Measurements from ENCODE around the gene RAD51C. TPM values are rescaled to one million over a fixed set of nuclear protein-coding genes. Genes with fewer than 3 reads are reported as not detected.
"Not testable (repeated sequence)": the region's sequence is repeated elsewhere in the genome, so short reads cannot be mapped to it uniquely, and the experiment has no call there.

RAD51C gene
- total and polyA plus RNA-seq, 5 donors: 30.4 to 41.6 (median 36.0) TPM

DNA sequence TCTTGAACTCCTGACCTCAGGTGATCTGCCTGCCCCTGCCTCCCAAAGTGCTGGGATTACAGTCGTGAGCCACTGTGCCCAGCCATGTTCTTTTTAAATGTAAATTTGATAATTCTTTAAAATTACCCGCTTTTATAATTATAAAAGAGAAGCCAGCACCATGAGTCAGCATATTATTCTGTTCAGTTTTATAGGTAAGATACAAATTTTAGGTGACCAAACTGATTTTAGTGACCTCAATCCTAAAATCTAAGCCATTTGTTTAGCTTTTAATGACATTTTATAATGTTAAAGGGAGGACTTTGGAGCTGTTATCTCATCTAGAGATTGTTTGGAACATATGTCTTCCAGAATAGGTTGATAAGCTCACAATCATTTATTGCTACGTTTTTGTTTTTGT lies 42.4 kb downstream of the RAD51C start:
- ATAC-seq: no peak
- Histone ChIP-seq H3K4me1 (ENCODE audit: control insufficient read depth, insufficient read depth, low read length) (no peaks in the 10 kb centered on the region), H3K4me3 (ENCODE audit: low read length) (no peak overlapping the region), H3K27ac (ENCODE audit: low read length) (no peak overlapping the region), H3K27me3 (ENCODE audit: control insufficient read depth, insufficient read depth) (no peaks in the 10 kb centered on the region), H3K9me3 (ENCODE audit: control insufficient read depth, low read length) (no peaks in the 10 kb centered on the region)
- intact Hi-C loops (cut with DNase I): no loop called here
- WGBS: 74% methylated on average over 3 of the region's 3 CpGs
- DNase-seq: no peak

DNA sequence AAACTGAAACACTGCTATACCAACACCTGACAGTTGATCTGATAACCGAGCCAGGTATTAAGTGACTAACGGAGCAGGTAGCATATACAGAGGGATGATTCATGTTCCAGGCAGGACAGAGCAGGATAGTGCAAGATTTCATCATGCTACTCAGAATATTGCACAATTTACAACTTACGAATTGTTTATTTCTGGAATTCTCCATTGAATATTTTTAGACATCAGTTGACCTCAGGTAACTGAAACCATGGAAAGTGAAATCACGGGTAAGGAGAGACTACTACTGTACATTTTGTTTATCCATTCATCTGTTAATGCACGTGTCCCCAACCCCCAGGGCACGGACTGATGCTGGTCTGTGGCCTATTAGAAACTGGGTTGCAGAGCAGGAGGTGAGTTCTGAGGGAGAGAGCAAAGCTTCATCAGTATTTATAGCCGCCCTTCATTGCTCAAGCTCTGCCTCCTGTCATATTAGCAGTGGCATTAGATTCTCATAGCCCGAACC lies 48.8 kb downstream of the RAD51C start:
- DNase-seq (no peak), ATAC-seq (no peak)
- WGBS: 88% methylated on average over 8 of the region's 8 CpGs

DNA sequence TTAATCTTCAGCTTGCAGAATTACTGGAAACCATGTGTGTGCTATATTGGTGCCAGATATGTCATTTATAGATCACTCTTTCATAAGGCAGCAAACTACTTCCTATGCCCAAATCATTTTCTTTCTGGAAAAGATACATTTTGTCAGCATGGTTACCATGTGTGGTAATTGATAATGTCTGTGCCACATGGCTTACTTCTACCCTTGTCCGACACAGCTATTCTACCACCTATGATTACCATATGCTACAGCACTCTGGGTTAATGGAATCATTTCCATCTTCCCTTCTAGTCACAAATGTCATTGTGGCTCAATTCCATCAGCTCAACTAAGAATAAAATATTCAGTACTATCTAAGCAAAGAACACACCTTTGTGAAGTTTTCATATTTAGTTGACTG lies 55.3 kb downstream of the RAD51C start:
- no peak overlapping the region for H3K4me3 ChIP-seq (ENCODE audit: low read length)
- no peak overlapping the region for H3K27ac ChIP-seq (ENCODE audit: low read length)
- H3K9me3 ChIP-seq (ENCODE audit: control insufficient read depth, low read length): no peaks in the 10 kb centered on the region
- no peaks in the 10 kb centered on the region for H3K27me3 ChIP-seq (ENCODE audit: control insufficient read depth, insufficient read depth)
- intact Hi-C loops (cut with DNase I): loop anchor here in 1 of 4 donors (10.0 kb wide), 1 partner anchor 217 kb away; no protein-coding TSS in a partner anchor
- WGBS: 94% methylated on average over 1 of the region's 1 CpG
- DNase-seq (no peak), ATAC-seq (no peak)
- no peaks in the 10 kb centered on the region for H3K4me1 ChIP-seq (ENCODE audit: control insufficient read depth, insufficient read depth, low read length)

More for the DNA sequence above, 48.8 kb downstream of the RAD51C start:
- no peaks in the 10 kb centered on the region for H3K9me3 ChIP-seq (ENCODE audit: control insufficient read depth, low read length)
- no peaks in the 10 kb centered on the region for H3K4me1 ChIP-seq (ENCODE audit: control insufficient read depth, insufficient read depth, low read length)
- H3K27ac ChIP-seq (ENCODE audit: low read length): no peak overlapping the region
- intact Hi-C loops (cut with DNase I): loop anchor here in 1 of 4 donors (10.0 kb wide), 1 partner anchor 224 kb away; no protein-coding TSS in a partner anchor
- H3K4me3 ChIP-seq (ENCODE audit: low read length): no peak overlapping the region
- H3K27me3 ChIP-seq (ENCODE audit: control insufficient read depth, insufficient read depth): no peaks in the 10 kb centered on the region

- ATAC-seq; H3K27me3 ChIP-seq (ENCODE audit: control insufficient read depth, insufficient read depth); H3K9me3 ChIP-seq (ENCODE audit: control insufficient read depth, low read length); H3K27ac ChIP-seq (ENCODE audit: low read length); H3K4me3 ChIP-seq (ENCODE audit: low read length); DNase-seq; H3K4me1 ChIP-seq (ENCODE audit: control insufficient read depth, insufficient read depth, low read length): not testable (repeated sequence)
- intact Hi-C loops (cut with DNase I): loop anchor here in 1 of 4 donors (10.0 kb wide), 1 partner anchor 215 kb away; no protein-coding TSS in a partner anchor
Observed at GRCh38 chr17:58749627-58750026, 57.2 kb downstream of the RAD51C start.

DNA sequence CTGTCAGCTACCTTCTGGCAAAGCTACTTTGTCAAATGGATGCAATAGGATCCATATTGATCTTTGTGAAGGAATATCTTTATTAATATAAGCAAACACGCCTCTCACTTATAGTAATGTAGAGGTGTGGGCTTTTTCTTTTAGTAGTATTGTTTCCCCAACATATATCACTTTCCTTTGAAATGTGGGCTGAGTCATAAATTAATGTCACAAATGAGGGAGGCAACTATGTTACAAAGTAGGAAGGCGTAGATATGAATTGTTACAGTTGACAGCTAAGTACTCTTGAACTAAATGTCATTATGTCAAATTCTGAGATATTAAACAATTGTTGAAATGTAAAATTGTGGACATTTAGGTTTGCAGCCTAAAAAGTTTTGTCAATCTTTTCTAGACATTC lies 60.6 kb downstream of the RAD51C start:
- Histone ChIP-seq H3K4me1 (ENCODE audit: control insufficient read depth, insufficient read depth, low read length) (no peaks in the 10 kb centered on the region), H3K4me3 (ENCODE audit: low read length) (no peak overlapping the region), H3K9me3 (ENCODE audit: control insufficient read depth, low read length) (no peaks in the 10 kb centered on the region), H3K27ac (ENCODE audit: low read length) (no peak overlapping the region), H3K27me3 (ENCODE audit: control insufficient read depth, insufficient read depth) (no peaks in the 10 kb centered on the region)
- no peak for ATAC-seq
- WGBS: 61% methylated on average over 2 of the region's 2 CpGs
- no peak for DNase-seq
- intact Hi-C loops (cut with DNase I): no loop called here

GRCh38 chr17:58755269-58755576 lies 62.8 kb downstream of the RAD51C start:
- Histone ChIP-seq H3K4me1 (ENCODE audit: control insufficient read depth, insufficient read depth, low read length) (no peaks in the 10 kb centered on the region), H3K27me3 (ENCODE audit: control insufficient read depth, insufficient read depth) (no peaks in the 10 kb centered on the region), H3K4me3 (ENCODE audit: low read length) (peak overlapping the region; percentile 66), H3K9me3 (ENCODE audit: control insufficient read depth, low read length) (no peaks in the 10 kb centered on the region), H3K27ac (ENCODE audit: low read length) (no peak overlapping the region)
- intact Hi-C loops (cut with DNase I): no loop called here
- ATAC-seq: no peak
- 17% methylated on average over 2 of the region's 2 CpGs for WGBS
- no peak for DNase-seq

- Histone ChIP-seq H3K4me3 (ENCODE audit: low read length) (peak within 1 kb of the TSS; percentile 66), H3K27me3 (ENCODE audit: control insufficient read depth, insufficient read depth) (no peaks in the 10 kb centered on the region), H3K9me3 (ENCODE audit: control insufficient read depth, low read length) (no peaks in the 10 kb centered on the region), H3K27ac (ENCODE audit: low read length) (no peak within 1 kb of the TSS), H3K4me1 (ENCODE audit: control insufficient read depth, insufficient read depth, low read length) (no peaks in the 10 kb centered on the region)
- intact Hi-C loops (cut with DNase I): no loop called here
- ATAC-seq (peak; percentile 96 to 97), DNase-seq (peak; percentile 47 to 80 (median 78))
- WGBS: under 1% methylated on average over 71 of the region's 71 CpGs
Observed at GRCh38 chr17:58755577-58756245, 63.3 kb downstream of the RAD51C start, which contains the start of gene PPM1E. TSS of gene PPM1E (plus strand) at chr17:58755854.

GRCh38 chr17:58756246-58757161 lies 64.1 kb downstream of the RAD51C start:
- no peaks in the 10 kb centered on the region for H3K4me1 ChIP-seq (ENCODE audit: control insufficient read depth, insufficient read depth, low read length)
- WGBS: 1% methylated on average over 71 of the region's 72 CpGs
- no peaks in the 10 kb centered on the region for H3K9me3 ChIP-seq (ENCODE audit: control insufficient read depth, low read length)
- no peaks in the 10 kb centered on the region for H3K27me3 ChIP-seq (ENCODE audit: control insufficient read depth, insufficient read depth)
- H3K4me3 ChIP-seq (ENCODE audit: low read length): peak overlapping the region; percentile 66
- no peak overlapping the region for H3K27ac ChIP-seq (ENCODE audit: low read length)
- ATAC-seq (peak; percentile 44 to 65), DNase-seq (no peak)
- intact Hi-C loops (cut with DNase I): no loop called here

GRCh38 chr17:58757162-58757613 lies 64.8 kb downstream of the RAD51C start:
- Histone ChIP-seq H3K4me3 (ENCODE audit: low read length) (peak overlapping the region; percentile 66), H3K27me3 (ENCODE audit: control insufficient read depth, insufficient read depth) (no peaks in the 10 kb centered on the region), H3K4me1 (ENCODE audit: control insufficient read depth, insufficient read depth, low read length) (no peaks in the 10 kb centered on the region), H3K9me3 (ENCODE audit: control insufficient read depth, low read length) (no peaks in the 10 kb centered on the region), H3K27ac (ENCODE audit: low read length) (no peak overlapping the region)
- no peak for DNase-seq
- no peak for ATAC-seq
- WGBS: 53% methylated on average over 5 of the region's 5 CpGs
- intact Hi-C loops (cut with DNase I): no loop called here

- DNase-seq (no peak), ATAC-seq (no peak)
- 90% methylated on average over 8 of the region's 8 CpGs for WGBS
- intact Hi-C loops (cut with DNase I): no loop called here
- no peak overlapping the region for H3K27ac ChIP-seq (ENCODE audit: low read length)
- H3K4me1 ChIP-seq (ENCODE audit: control insufficient read depth, insufficient read depth, low read length): no peaks in the 10 kb centered on the region
- H3K27me3 ChIP-seq (ENCODE audit: control insufficient read depth, insufficient read depth): no peaks in the 10 kb centered on the region
- no peaks in the 10 kb centered on the region for H3K9me3 ChIP-seq (ENCODE audit: control insufficient read depth, low read length)
- H3K4me3 ChIP-seq (ENCODE audit: low read length): no peak overlapping the region
Observed at GRCh38 chr17:58758890-58759289, 66.5 kb downstream of the RAD51C start.

DNA sequence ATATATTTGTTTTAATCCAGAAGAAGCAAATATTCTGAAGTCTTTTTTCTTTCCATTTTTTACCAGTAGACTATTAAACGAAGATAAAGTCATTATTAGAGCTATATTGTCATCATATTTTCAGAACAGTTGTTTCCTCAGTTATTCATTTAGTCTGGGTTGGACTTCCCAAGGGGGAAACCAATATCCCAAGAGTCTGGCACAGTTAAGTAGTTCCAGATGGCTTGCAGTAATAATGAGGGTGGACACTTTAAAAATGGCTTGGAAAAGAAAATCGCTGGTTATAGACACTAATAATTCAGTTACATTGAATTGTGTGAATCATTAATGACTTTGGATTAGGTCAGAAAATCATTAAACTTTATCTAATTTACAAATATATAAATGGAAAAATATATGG lies 67.1 kb downstream of the RAD51C start:
- Histone ChIP-seq H3K27ac (ENCODE audit: low read length) (no peak overlapping the region), H3K4me1 (ENCODE audit: control insufficient read depth, insufficient read depth, low read length) (no peaks in the 10 kb centered on the region), H3K9me3 (ENCODE audit: control insufficient read depth, low read length) (no peaks in the 10 kb centered on the region), H3K4me3 (ENCODE audit: low read length) (no peak overlapping the region), H3K27me3 (ENCODE audit: control insufficient read depth, insufficient read depth) (no peaks in the 10 kb centered on the region)
- intact Hi-C loops (cut with DNase I): no loop called here
- ATAC-seq (no peak), DNase-seq (no peak)
- WGBS: 82% methylated on average over 2 of the region's 2 CpGs

Data from right cardiac atrium (tissue), 5 donors.